Adrenal gland (tissue), 5 donors: ENCODE measurements around the gene CAMK4.

Experiments used
- POLR2A ChIP-seq, 2 donors: fragments of 450-650 bp; IDR thresholded peaks; one replicate each; pipeline ENCODE4 v1.6.1; 2017; ENCODE audit warnings: antibody characterized with exemption in 2 of 2, mild to moderate bottlenecking in 2 of 2, moderate library complexity in 1 of 2
- TF ChIP-seq, protein P1 (sequence below), 6 experiments: fragments of 450-650 bp in 4 of 6; fragments of 200-600 bp in 2 of 6; sonication (generic) in 1 of 6; IDR thresholded peaks; 1 replicate in 5 of 6; 2 replicates in 1 of 6; pipeline versions ENCODE4 v1.5.1 to v1.8.0; 2016 to 2021; ENCODE audit warnings: antibody characterized with exemption in 6 of 6, mild to moderate bottlenecking in 2 of 6, moderate library complexity in 1 of 6
- donor health status: DM: no; HTN: no; CAD: no.

DNA sequence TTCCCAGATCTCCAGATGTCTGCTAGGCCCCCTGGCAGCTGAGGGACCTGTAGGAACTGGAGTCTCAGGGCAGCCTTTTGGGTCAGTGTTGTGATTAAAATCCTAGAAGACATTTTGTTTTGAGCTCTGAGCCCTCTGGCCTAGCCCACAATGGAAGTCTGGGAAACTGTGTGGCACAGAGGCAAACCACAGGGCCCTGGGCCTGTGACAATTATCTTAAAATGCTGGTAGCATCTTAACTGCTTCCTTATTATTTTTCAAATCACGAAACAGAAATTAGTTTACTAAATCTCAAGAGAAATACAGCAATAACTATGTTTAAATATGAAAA, 162.6 kb downstream of the CAMK4 start:
- no peak for TF ChIP-seq POLR2A (IDR thresholded peaks at IDR 0.05)
- TF ChIP-seq, protein P1, sequence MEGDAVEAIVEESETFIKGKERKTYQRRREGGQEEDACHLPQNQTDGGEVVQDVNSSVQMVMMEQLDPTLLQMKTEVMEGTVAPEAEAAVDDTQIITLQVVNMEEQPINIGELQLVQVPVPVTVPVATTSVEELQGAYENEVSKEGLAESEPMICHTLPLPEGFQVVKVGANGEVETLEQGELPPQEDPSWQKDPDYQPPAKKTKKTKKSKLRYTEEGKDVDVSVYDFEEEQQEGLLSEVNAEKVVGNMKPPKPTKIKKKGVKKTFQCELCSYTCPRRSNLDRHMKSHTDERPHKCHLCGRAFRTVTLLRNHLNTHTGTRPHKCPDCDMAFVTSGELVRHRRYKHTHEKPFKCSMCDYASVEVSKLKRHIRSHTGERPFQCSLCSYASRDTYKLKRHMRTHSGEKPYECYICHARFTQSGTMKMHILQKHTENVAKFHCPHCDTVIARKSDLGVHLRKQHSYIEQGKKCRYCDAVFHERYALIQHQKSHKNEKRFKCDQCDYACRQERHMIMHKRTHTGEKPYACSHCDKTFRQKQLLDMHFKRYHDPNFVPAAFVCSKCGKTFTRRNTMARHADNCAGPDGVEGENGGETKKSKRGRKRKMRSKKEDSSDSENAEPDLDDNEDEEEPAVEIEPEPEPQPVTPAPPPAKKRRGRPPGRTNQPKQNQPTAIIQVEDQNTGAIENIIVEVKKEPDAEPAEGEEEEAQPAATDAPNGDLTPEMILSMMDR (IDR thresholded peaks at IDR 0.05): no peak
